Measurements from ENCODE around the gene CYP4F8. TPM values are rescaled to one million over a fixed set of nuclear protein-coding genes. Genes with fewer than 3 reads are reported as not detected.

CYP4F8 gene
- total RNA-seq, 1 experiment from 2014 or later, result not detected

Small RNA genes lying within 50 kb of the gene (small RNA-seq; reads per million reads assigned to genes)
- gene AD000091.1, result not detected

Other genes with a start within 250 kb of the CYP4F8 start
- gene AKAP8, start 235.4 kb upstream of the CYP4F8 start, total RNA-seq (2014; rRNA removed; shearing (Covaris generic)), result 30.8 and 32.1 TPM in 2 replicates
- gene AKAP8L, start 196.2 kb upstream of the CYP4F8 start, total RNA-seq (2014; rRNA removed; shearing (Covaris generic)), result 44.8 and 56.1 TPM in 2 replicates
- 23.6 and 28.9 TPM in 2 replicates for gene WIZ, start 165.3 kb upstream of the CYP4F8 start, total RNA-seq (2014; rRNA removed; shearing (Covaris generic))
- not detected in 2 replicates for gene RASAL3, start 150.7 kb upstream of the CYP4F8 start, total RNA-seq (2014; rRNA removed; shearing (Covaris generic))
- gene PGLYRP2, start 135.7 kb upstream of the CYP4F8 start, total RNA-seq (2014; rRNA removed; shearing (Covaris generic)), result not detected in 2 replicates
- gene CYP4F22, start 106.7 kb upstream of the CYP4F8 start, total RNA-seq (2014; rRNA removed; shearing (Covaris generic)), result not detected in 2 replicates
- gene CYP4F3, start 25.7 kb downstream of the CYP4F8 start, total RNA-seq (2014; rRNA removed; shearing (Covaris generic)), result 0.10 and 0.11 TPM in 2 replicates
- not detected in 2 replicates for gene CYP4F12, start 57.9 kb downstream of the CYP4F8 start, total RNA-seq (2014; rRNA removed; shearing (Covaris generic))
- not detected in 2 replicates for gene OR10H2, start 112.8 kb downstream of the CYP4F8 start, total RNA-seq (2014; rRNA removed; shearing (Covaris generic))
- not detected in 2 replicates for gene OR10H3, start 122.8 kb downstream of the CYP4F8 start, total RNA-seq (2014; rRNA removed; shearing (Covaris generic))
- not detected in 2 replicates for gene OR10H5, start 172.4 kb downstream of the CYP4F8 start, total RNA-seq (2014; rRNA removed; shearing (Covaris generic))
- not detected in 2 replicates for gene OR10H1, start 200.4 kb downstream of the CYP4F8 start, total RNA-seq (2014; rRNA removed; shearing (Covaris generic))

All from HT1080 (cell line).